Gastroesophageal sphincter (tissue), 3 donors: ENCODE data around the gene OR7C2.

Source experiments
- POLR2A ChIP-seq, 2 donors: fragments of 450-650 bp; IDR thresholded peaks; one replicate each; pipeline ENCODE4 v1.6.1; 2017; ENCODE audit warnings: antibody characterized with exemption in 2 of 2, mild to moderate bottlenecking in 2 of 2, moderate library complexity in 1 of 2
- POLR2AphosphoS5 ChIP-seq: sonication (generic); formaldehyde crosslinking; IDR thresholded peaks from one replicate; pipeline ENCODE4 v1.6.1; 2017; ENCODE audit warnings: antibody characterized with exemption
- TF ChIP-seq, protein P1 (sequence below), 4 experiments: fragments of 200-600 bp in 2 of 4; fragments of 450-650 bp in 2 of 4; sonication (generic) in 1 of 4; IDR thresholded peaks; one replicate each; pipeline ENCODE4 v1.5.1; 2017 to 2019; ENCODE audit warnings: antibody characterized with exemption in 4 of 4, mild to moderate bottlenecking in 2 of 4, moderate library complexity in 2 of 4

DNA sequence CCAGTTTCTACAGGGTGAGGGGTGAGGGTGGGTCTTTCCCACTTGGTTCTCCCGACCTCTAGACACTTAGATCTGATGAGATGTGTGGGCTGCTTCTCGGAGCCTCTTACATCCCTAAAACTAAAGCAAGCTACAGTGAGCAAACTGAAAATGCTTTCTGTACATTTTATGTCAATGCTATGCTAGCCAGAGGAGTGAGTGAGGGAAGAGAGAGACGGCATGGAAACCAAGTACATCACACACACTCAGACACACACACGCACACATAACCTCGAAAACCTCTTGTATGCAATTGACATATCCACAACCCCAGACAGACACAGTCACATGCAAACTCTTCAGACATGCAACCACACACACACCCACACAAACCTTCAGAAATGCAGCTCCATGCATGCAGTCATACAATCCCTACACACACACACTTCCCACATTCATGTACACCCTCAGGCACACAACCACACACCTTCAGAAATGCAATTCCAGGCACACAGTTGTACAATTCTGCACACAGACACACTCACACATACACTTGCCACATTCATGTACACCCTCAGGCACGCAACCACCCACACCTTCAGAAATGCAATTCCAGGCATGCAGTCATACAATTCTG is 37.0 kb downstream of the OR7C2 start:
- TF ChIP-seq, protein P1, sequence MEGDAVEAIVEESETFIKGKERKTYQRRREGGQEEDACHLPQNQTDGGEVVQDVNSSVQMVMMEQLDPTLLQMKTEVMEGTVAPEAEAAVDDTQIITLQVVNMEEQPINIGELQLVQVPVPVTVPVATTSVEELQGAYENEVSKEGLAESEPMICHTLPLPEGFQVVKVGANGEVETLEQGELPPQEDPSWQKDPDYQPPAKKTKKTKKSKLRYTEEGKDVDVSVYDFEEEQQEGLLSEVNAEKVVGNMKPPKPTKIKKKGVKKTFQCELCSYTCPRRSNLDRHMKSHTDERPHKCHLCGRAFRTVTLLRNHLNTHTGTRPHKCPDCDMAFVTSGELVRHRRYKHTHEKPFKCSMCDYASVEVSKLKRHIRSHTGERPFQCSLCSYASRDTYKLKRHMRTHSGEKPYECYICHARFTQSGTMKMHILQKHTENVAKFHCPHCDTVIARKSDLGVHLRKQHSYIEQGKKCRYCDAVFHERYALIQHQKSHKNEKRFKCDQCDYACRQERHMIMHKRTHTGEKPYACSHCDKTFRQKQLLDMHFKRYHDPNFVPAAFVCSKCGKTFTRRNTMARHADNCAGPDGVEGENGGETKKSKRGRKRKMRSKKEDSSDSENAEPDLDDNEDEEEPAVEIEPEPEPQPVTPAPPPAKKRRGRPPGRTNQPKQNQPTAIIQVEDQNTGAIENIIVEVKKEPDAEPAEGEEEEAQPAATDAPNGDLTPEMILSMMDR (IDR thresholded peaks at IDR 0.05): no peak
- TF ChIP-seq POLR2A (IDR thresholded peaks at IDR 0.05) (no peak), POLR2AphosphoS5 (no peak)
